ES-I3 (cell line): ENCODE results near the gene TRIP4.

Experiments used
- H3K36me3 ChIP-seq: 2 replicates; pipeline ENCODE4 v1.6.1; 2013; ENCODE audit warnings: mild to moderate bottlenecking, low read length, control low read depth, moderate library complexity; ENCODE audit not compliant: insufficient read depth
- H3K4me1 ChIP-seq: 2 replicates; pipeline ENCODE4 v1.6.1; 2013; ENCODE audit warnings: mild to moderate bottlenecking, control low read depth, low read length; ENCODE audit not compliant: insufficient read depth
- H3K9ac ChIP-seq: 2 replicates; pipeline ENCODE4 v1.6.1; 2013; ENCODE audit warnings: low read depth, mild to moderate bottlenecking, low read length, moderate library complexity
- H3K9me3 ChIP-seq: 2 replicates; pipeline ENCODE4 v1.6.1; 2013; ENCODE audit warnings: mild to moderate bottlenecking, low read length, moderate library complexity; ENCODE audit not compliant: control insufficient read depth, insufficient read depth

TRIP4 gene

GRCh38 chr15:64412216-64412615 lies 24.6 kb downstream of the TRIP4 start:
- Histone ChIP-seq H3K36me3 (peaks cover 5% of the 10 kb centered on the region; the same call in 1 of the 2 replicates), H3K4me1 (no peaks in the 10 kb centered on the region), H3K9ac (no peak overlapping the region), H3K9me3 (no peaks in the 10 kb centered on the region)

- H3K9ac ChIP-seq = no peak overlapping the region
Observed at GRCh38 chr15:64422697-64423096, 35.1 kb downstream of the TRIP4 start.

GRCh38 chr15:64423970-64424369 lies 36.3 kb downstream of the TRIP4 start:
- Histone ChIP-seq H3K9me3 (no peaks in the 10 kb centered on the region), H3K9ac (no peak overlapping the region), H3K4me1 (no peaks in the 10 kb centered on the region), H3K36me3 (peaks cover 4% of the 10 kb centered on the region; the same call in 1 of the 2 replicates)

More at GRCh38 chr15:64422697-64423096, 35.1 kb downstream of the TRIP4 start:
- Histone ChIP-seq H3K4me1 (no peaks in the 10 kb centered on the region), H3K36me3 (peaks cover 5% of the 10 kb centered on the region), H3K9me3 (no peaks in the 10 kb centered on the region)

GRCh38 chr15:64425221-64425620 lies 37.6 kb downstream of the TRIP4 start:
- Histone ChIP-seq H3K9ac (no peak overlapping the region), H3K9me3 (no peaks in the 10 kb centered on the region), H3K36me3 (peaks cover 4% of the 10 kb centered on the region; the same call in 1 of the 2 replicates), H3K4me1 (peaks cover 7% of the 10 kb centered on the region)

- H3K4me1 ChIP-seq = peaks cover 12% of the 10 kb centered on the region
- H3K9ac ChIP-seq = no peak overlapping the region
- no peaks in the 10 kb centered on the region for H3K9me3 ChIP-seq
- peaks cover 8% of the 10 kb centered on the region; the same call in 1 of the 2 replicates for H3K36me3 ChIP-seq
Observed at GRCh38 chr15:64426845-64427465, 39.3 kb downstream of the TRIP4 start.

- Histone ChIP-seq H3K9ac (no peak overlapping the region), H3K36me3 (0 out of 2 replicates have a peak, but pooled peaks cover 4% of the 10 kb centered on the region), H3K9me3 (no peaks in the 10 kb centered on the region), H3K4me1 (peaks cover 12% of the 10 kb centered on the region)
Observed at GRCh38 chr15:64429448-64429847, 41.8 kb downstream of the TRIP4 start.

GRCh38 chr15:64430000-64430735 lies 42.5 kb downstream of the TRIP4 start:
- H3K4me1 ChIP-seq = peaks cover 12% of the 10 kb centered on the region
- H3K9me3 ChIP-seq = no peaks in the 10 kb centered on the region
- no peak overlapping the region for H3K9ac ChIP-seq
- 0 out of 2 replicates have a peak, but pooled peaks cover 4% of the 10 kb centered on the region for H3K36me3 ChIP-seq

- no peaks in the 10 kb centered on the region for H3K36me3 ChIP-seq
- H3K9ac ChIP-seq = no peak overlapping the region
- H3K4me1 ChIP-seq = no peaks in the 10 kb centered on the region
- H3K9me3 ChIP-seq = no peaks in the 10 kb centered on the region
Observed at GRCh38 chr15:64437982-64438381, 50.3 kb downstream of the TRIP4 start.

GRCh38 chr15:64438653-64439447 lies 51.2 kb downstream of the TRIP4 start:
- no peaks in the 10 kb centered on the region for H3K4me1 ChIP-seq
- H3K36me3 ChIP-seq = no peaks in the 10 kb centered on the region
- H3K9ac ChIP-seq = no peak overlapping the region
- H3K9me3 ChIP-seq = no peaks in the 10 kb centered on the region

- Histone ChIP-seq H3K9ac (no peak overlapping the region), H3K9me3 (no peaks in the 10 kb centered on the region), H3K4me1 (no peaks in the 10 kb centered on the region), H3K36me3 (no peaks in the 10 kb centered on the region)
Observed at GRCh38 chr15:64441852-64442251, 54.2 kb downstream of the TRIP4 start.

- H3K9ac ChIP-seq = no peak overlapping the region
- no peaks in the 10 kb centered on the region for H3K4me1 ChIP-seq
- H3K9me3 ChIP-seq = no peaks in the 10 kb centered on the region
- no peaks in the 10 kb centered on the region for H3K36me3 ChIP-seq
Observed at GRCh38 chr15:64443016-64443415, 55.4 kb downstream of the TRIP4 start.

GRCh38 chr15:64443747-64444621 lies 56.3 kb downstream of the TRIP4 start:
- Histone ChIP-seq H3K9me3 (no peaks in the 10 kb centered on the region), H3K4me1 (no peaks in the 10 kb centered on the region), H3K36me3 (no peaks in the 10 kb centered on the region), H3K9ac (no peak overlapping the region)

- Histone ChIP-seq H3K9ac (no peak overlapping the region), H3K4me1 (no peaks in the 10 kb centered on the region)
Observed at GRCh38 chr15:64444836-64445235, 57.2 kb downstream of the TRIP4 start.

More at GRCh38 chr15:64444836-64445235, 57.2 kb downstream of the TRIP4 start:
- Histone ChIP-seq H3K36me3 (no peaks in the 10 kb centered on the region), H3K9me3 (no peaks in the 10 kb centered on the region)
